Uterus (tissue), 4 donors: ENCODE results near the gene NOP53. TPM values are rescaled to one million over a fixed set of nuclear protein-coding genes. Genes with fewer than 3 reads are reported as not detected.

Source experiments
- DNase-seq, 2 donors: peaks; one replicate each; pipeline ENCODE4 v3.0.0-alpha.2; 2019 to 2020
- H3K27ac ChIP-seq, 2 donors: fragments of 200-600 bp; sonication (generic); 1 replicate in 1 of 2; 2 replicates in 1 of 2; pipeline ENCODE4 v1.5.1; 2016 to 2018
- H3K27me3 ChIP-seq, 2 donors: fragments of 200-600 bp; sonication (generic); one replicate each; pipeline ENCODE4 v1.5.1; 2018 to 2019; ENCODE audit warnings: control low read depth in 1 of 2
- H3K36me3 ChIP-seq, 2 donors: fragments of 200-600 bp; sonication (generic); one replicate each; pipeline ENCODE4 v1.5.1; 2019; ENCODE audit warnings: control low read depth in 1 of 2
- H3K4me1 ChIP-seq, 2 donors: fragments of 200-600 bp; sonication (generic); one replicate each; pipeline ENCODE4 v1.5.1; 2018 to 2019; ENCODE audit warnings: control low read depth in 1 of 2
- H3K4me3 ChIP-seq, 2 donors: fragments of 200-600 bp; sonication (generic); 1 replicate in 1 of 2; 2 replicates in 1 of 2; pipeline ENCODE4 v1.5.1; 2018 to 2019; ENCODE audit warnings: mild to moderate bottlenecking in 1 of 2
- H3K9me3 ChIP-seq, 2 donors: fragments of 200-600 bp; sonication (generic); one replicate each; pipeline ENCODE4 v1.5.1; 2019; ENCODE audit warnings: control low read depth in 1 of 2
- CTCF ChIP-seq, 4 experiments: fragments of 200-600 bp in 2 of 4; fragments of 450-650 bp in 2 of 4; sonication (generic) in 2 of 4; IDR thresholded peaks; one replicate each; pipeline ENCODE4 v1.5.1; 2016 to 2019; ENCODE audit warnings: antibody characterized with exemption in 4 of 4, mild to moderate bottlenecking in 2 of 4, moderate library complexity in 1 of 4
- POLR2A ChIP-seq, 2 donors: fragments of 450-650 bp; IDR thresholded peaks; one replicate each; pipeline ENCODE4 v1.6.1; 2016; ENCODE audit warnings: antibody characterized with exemption in 2 of 2, mild to moderate bottlenecking in 1 of 2, moderate library complexity in 1 of 2
- intact Hi-C: fragments of 100-400 bp; cut with DNase I; formaldehyde crosslinking; loops from one replicate; pipeline ENCODE4 v1.15.1; 2023; ENCODE audit warnings: low total_unique reads
- total RNA-seq, 4 donors: library from RNA; depleted of rRNA in 3 of 4; stranded (reverse); fragments of >200 nt in 3 of 4; gene quantifications; one replicate each; pipeline versions ENCODE4 v1.1.0 to v1.2.4, GENCODE V29; 2014 to 2023
- donor health status: DM: yes; HTN: yes; CAD: no.

NOP53 gene
- total RNA-seq, result 100 to 1,000 TPM; 116 to 555 (median 444) TPM

DNA sequence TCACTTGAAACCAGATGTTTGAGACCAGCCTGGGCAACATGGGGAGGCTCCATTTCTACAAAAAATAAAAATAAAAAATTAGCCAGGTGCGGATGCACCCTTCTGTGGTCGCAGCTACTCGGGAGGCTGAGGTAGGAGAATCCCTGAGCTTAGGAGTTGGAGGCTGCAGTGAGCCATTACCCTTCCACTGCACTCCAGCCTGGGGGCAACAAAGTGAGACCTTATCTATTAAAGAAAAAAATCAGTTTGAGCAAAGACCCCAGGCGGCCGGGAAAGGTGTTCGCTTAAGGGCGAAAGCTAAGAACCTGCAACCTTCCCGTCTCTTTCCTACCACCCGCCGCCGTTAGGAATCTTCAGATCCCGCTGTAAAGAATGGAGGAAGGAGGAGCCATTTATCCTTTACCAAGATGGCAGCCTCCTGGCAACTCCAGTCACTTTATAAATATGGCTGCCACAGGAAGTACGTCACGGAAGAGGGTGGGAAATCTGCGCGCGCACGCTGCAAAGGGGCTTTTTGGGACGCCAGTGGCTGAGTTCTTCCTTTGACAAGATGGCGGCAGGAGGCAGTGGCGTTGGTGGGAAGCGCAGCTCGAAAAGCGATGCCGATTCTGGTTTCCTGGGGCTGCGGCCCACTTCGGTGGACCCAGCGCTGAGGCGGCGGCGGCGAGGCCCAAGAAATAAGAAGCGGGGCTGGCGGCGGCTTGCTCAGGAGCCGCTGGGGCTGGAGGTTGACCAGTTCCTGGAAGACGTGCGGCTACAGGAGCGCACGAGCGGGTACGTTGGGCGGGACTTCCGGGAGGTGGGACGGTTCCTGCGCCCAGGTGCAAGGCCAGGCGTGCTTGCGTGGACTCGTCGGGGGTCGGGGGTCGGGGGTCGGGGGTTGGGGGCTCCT lies at the start of gene NOP53:
NOP53 (plus strand) TSS at position 537 of the 892 bp plus-strand sequence; CDS start at position 551, 14 bp downstream.
- Histone ChIP-seq H3K36me3 (no peaks in the 10 kb centered on the region), H3K9me3 (no peaks in the 10 kb centered on the region), H3K27ac (peak within 1 kb of the TSS; percentile 98 to 99), H3K4me1 (peaks cover 4 to 17% of the 10 kb centered on the region in 2 donors), H3K27me3 (no peaks in the 10 kb centered on the region), H3K4me3 (peak within 1 kb of the TSS; percentile 91 to 92)
- intact Hi-C loops, result no loop called here
- peak; percentile 97 to 98 for DNase-seq
- TF ChIP-seq CTCF (IDR thresholded peaks at IDR 0.05) (peak in 3 of 4 experiments; percentile 9 to 22 (median 21)), POLR2A (IDR thresholded peaks at IDR 0.05) (peak; percentile 70 to 76)

DNA sequence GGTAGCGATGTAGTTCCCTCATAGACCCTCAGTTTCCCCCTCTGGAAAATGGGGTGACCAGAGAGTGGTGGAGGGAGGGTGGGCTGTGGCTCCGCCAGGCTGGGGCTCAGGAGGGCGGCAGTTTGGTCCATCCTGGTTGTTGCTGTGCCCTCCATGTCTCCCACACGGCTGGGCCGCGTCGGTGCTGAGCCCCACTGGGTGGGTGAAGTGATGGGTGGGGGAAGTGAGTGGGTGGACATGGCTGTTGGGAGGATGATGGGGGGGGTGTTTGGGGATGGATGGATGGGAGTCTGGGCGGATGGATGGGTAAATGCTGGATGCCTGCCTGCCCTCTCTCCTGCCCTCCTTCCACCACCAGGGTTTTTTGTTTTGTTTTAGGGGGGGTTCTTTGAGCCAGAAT lies 48.7 kb upstream of the NOP53 start:
- Histone ChIP-seq H3K27ac (peak overlapping the region in 1 of 2 donors; percentile 9), H3K36me3 (no peaks in the 10 kb centered on the region), H3K27me3 (no peaks in the 10 kb centered on the region), H3K4me3 (no peak overlapping the region), H3K4me1 (peaks cover 0 to 6% of the 10 kb centered on the region in 2 donors), H3K9me3 (no peaks in the 10 kb centered on the region)
- intact Hi-C loops, result loop anchor here (10.0 kb wide), 1 partner anchor 412 kb away; no protein-coding TSS in a partner anchor
- no peak for DNase-seq
- TF ChIP-seq CTCF (IDR thresholded peaks at IDR 0.05) (no peak), POLR2A (IDR thresholded peaks at IDR 0.05) (no peak)

DNA sequence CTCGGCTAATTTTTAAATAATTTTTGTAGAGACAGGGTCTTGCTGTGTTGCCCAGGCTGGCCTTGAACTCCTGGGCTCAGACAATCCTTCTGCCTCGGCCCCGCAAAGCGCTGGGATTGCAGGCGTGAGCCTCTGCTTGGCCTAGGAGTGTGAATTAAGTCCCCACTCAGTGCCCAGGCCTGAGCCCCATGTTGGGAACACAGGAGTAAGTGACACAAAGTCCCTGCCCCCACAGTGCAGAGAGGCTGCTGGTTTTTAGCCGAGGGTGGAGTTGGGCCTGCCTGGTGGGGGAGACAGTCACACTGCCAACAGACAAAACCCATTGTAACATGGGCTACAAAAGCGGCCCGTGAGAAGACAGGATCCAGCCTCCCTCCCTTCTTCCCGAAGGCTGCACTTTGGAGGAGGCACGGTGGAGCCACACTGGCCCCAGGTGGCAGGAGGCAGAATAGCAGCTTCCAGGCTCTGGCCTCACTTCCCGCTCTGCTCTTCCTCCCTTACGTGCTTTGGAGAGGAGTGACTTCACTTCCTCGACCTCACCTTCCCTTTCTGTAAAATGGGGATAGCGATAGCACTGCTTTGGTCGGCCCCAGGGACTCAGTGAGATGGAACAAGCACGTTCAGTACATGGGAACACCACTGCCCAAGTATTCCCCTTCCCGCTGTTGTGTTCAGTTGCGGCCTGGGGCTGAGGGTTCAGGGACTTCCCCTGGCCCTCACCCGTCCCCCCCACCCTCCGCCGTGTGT lies 47.3 kb upstream of the NOP53 start:
- H3K36me3 ChIP-seq, result no peaks in the 10 kb centered on the region
- no peaks in the 10 kb centered on the region for H3K27me3 ChIP-seq
- TF ChIP-seq CTCF (IDR thresholded peaks at IDR 0.05) (peak; percentile 96 to 99 (median 98)), POLR2A (IDR thresholded peaks at IDR 0.05) (no peak)
- peak overlapping the region; percentile 64 to 81 for H3K27ac ChIP-seq
- peak; percentile 83 to 86 for DNase-seq
- no peaks in the 10 kb centered on the region for H3K9me3 ChIP-seq
- H3K4me1 ChIP-seq, result peaks cover 0 to 6% of the 10 kb centered on the region in 2 donors
- no peak overlapping the region for H3K4me3 ChIP-seq
- intact Hi-C loops, result loop anchor here (2.0 to 10.0 kb wide), 2 partner anchors 261 to 413 kb away; no protein-coding TSS in a partner anchor

DNA sequence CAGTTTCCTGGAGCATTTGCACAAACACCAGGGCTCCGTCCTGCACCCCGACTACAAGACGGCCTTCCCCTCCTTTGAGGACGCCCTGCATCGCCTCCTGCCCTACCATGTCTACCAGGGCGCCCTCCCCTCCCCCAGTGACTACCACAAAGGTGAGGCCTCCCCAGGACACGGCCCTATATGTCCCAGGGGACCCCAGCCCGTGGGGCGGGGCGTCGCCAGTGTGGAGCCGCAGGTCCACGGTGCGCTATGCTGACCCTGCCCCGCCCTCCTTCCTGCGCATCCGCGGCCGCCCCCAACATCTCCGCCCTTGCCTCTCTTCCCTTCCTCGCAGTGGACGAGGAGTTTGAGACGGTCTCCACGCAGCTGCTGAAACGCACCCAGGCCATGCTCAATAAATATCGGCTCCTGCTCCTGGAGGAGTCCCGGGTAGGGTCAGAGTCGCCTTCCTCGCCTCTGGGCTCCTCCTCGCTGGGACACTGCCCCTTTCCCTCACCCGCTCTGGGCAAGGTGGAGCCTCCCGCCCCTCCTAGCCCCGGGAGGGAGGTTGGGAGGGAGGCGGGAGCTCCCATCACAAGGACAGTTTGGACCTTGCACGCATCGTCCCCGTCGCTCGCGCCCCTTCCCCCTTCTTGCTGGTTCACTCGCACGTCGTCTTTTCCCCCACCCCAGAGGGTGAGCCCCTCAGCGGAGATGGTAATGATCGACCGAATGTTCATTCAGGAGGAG lies 46.6 kb upstream of the NOP53 start:
- H3K4me3 ChIP-seq, result no peak overlapping the region
- no peak for DNase-seq
- H3K27ac ChIP-seq, result peak overlapping the region in 1 of 2 donors; percentile 37
- no peaks in the 10 kb centered on the region for H3K36me3 ChIP-seq
- intact Hi-C loops, result loop anchor here (2.0 to 10.0 kb wide), 2 partner anchors 262 to 414 kb away; no protein-coding TSS in a partner anchor
- peaks cover 0 to 6% of the 10 kb centered on the region in 2 donors for H3K4me1 ChIP-seq
- H3K27me3 ChIP-seq, result no peaks in the 10 kb centered on the region
- TF ChIP-seq POLR2A (IDR thresholded peaks at IDR 0.05) (no peak), CTCF (IDR thresholded peaks at IDR 0.05) (no peak)
- no peaks in the 10 kb centered on the region for H3K9me3 ChIP-seq
